Stimulated activated CD4-positive, alpha-beta T cell treated with anti-CD3 and anti-CD28 coated beads, Interleukin-2, amount 100 ng/mL, for 48 hours (primary cell): ENCODE measurements around the gene PTGES.
"Not testable (repeated sequence)": the region's sequence is repeated elsewhere in the genome, so short reads cannot be mapped to it uniquely, and the experiment has no call there.

Experiments used
- DNase-seq, 2 donors: peaks; one replicate each; pipeline ENCODE4 v3.0.0-alpha.2; 2020

PTGES gene, protein sequence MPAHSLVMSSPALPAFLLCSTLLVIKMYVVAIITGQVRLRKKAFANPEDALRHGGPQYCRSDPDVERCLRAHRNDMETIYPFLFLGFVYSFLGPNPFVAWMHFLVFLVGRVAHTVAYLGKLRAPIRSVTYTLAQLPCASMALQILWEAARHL

DNA sequence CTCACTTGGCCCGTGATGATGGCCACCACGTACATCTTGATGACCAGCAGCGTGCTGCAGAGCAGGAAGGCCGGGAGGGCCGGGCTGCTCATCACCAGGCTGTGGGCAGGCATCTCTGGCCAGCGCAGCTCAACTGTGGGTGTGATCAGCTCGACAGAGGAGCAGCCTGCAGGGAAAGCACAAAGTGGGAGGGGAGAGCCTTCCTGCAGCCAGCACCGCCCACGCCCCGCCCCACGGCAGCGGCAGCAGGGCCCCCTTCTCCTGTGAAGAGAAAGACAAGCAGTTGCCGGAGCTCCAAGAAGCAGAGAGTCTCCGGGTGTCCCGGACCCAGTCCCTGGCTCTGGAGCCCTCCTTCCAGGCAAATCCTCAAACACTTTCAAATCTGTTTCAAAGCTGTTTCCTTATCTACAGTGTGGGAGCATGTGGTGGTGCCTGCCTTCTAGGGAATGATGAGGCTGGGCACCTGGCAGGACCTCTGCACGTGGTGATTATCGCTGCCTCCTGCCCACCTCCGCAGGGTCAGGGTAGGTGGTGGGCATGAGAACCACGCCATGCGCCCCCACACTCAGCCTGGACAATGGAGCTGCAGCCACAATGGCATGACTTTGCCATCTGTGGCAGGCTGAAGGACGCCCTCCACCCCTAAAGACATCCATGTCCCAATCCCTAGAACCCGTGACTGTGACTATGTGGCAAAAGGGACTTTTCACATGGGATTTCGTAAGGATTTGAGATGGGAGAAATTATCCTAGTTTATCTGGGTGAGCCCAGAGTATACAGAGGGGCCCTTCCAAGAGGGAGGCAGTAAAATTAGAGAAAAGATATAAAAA, at the start of gene PTGES:
Gene PTGES (minus strand): TSS at position 143 of the 830 bp plus-strand sequence. CDS start 30 bp downstream, at position 113.
- DNase-seq = peak; percentile 28 to 39

DNA sequence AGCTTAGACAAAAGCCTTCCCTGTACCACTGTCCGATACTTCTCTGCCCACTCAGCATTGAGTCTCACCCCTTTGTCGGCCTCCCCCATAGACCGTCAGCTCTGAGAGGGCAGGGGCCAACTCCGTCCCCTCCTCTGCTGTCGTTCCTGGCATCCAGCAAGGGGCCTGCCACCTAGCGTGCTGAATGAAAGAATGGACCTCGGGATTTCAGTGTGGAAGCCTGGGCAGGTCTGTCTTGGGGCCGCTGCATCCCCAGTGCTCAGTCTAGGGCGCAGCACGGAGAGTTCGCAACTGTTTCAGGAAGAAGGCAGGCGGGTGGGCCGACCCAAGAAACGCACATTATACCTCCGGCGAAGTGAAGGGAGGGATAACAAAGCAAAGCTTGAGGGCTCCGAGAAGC, 48.7 kb upstream of the PTGES start:
- no peak for DNase-seq

GRCh38 chr9:129798973-129799372, 46.1 kb upstream of the PTGES start:
- DNase-seq = no peak

- not testable (repeated sequence) for DNase-seq
These were observed 43.2 kb upstream of the PTGES start for GRCh38 chr9:129796029-129796428.

- DNase-seq = no peak
These were observed 41.7 kb upstream of the PTGES start for GRCh38 chr9:129794549-129794948.

- DNase-seq = no peak
These were observed 33.6 kb upstream of the PTGES start for GRCh38 chr9:129786481-129786880.

- no peak for DNase-seq
These were observed 33.0 kb upstream of the PTGES start for GRCh38 chr9:129785866-129786265.

DNA sequence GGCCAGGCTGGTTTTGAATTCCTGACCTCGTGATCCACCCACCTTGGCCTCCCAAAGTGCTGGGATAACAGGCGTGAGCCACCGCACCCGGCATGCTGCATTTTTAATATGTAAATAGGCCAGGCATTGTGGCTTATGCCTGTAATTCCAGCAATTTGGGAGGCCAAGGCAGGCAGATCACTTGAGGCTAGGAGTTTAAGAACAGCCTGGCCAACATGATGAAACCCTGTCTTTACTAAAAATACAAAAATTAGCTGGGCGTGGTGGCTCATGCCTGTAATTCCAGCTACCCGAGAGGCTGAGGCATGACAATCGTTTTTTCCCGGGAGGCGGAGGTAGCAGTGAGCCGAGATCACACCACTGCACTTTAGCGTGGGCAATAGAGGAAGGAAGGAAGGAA, 32.1 kb upstream of the PTGES start:
- DNase-seq = not testable (repeated sequence)

GRCh38 chr9:129783516-129784361, 30.9 kb upstream of the PTGES start:
- DNase-seq = peak; percentile 72 to 80

DNA sequence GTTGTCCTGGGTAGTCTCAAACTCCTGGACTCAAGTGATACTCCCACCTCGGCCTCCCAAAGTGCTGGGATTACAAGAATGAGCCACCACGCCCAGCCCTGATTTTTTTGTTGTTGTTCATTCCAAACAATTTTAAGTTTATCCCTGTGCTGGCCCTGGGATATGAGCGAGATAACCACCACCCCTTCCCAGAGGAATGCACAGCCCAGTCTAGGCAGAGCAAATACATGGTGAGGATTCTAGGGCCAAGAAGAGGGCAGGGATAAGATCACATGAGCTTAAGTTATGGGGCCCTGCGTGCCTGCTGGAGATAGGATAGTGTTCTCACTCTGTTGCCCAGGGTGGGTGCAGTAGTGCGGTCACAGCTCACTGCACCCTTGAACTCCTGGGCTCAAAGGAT, 29.1 kb upstream of the PTGES start:
- no peak for DNase-seq

- no peak for DNase-seq
These were observed 28.3 kb upstream of the PTGES start for GRCh38 chr9:129781131-129781530.

- no peak for DNase-seq
These were observed 26.8 kb upstream of the PTGES start for GRCh38 chr9:129779560-129780190.

DNA sequence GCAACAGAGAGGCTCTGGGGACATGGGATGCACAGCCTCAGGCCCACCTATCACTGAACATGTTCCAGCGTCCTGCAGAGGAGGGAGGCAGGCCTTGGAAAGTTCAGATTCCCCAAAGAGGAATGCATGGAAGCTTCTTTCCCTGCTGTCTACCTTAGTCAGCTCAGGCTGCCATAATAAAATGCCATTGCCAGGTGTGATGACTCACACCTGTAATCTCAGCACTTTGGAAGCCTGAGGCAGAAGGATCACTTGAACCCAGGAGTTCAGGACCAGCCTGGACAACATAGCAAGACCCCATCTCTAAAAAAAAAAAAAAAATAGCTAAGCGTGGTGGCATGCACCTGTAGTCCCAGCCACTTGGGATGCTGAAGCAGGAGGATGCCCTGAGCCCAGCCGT, 25.6 kb upstream of the PTGES start:
- DNase-seq = no peak

GRCh38 chr9:129777769-129778130, 24.9 kb upstream of the PTGES start:
- DNase-seq = no peak

DNA sequence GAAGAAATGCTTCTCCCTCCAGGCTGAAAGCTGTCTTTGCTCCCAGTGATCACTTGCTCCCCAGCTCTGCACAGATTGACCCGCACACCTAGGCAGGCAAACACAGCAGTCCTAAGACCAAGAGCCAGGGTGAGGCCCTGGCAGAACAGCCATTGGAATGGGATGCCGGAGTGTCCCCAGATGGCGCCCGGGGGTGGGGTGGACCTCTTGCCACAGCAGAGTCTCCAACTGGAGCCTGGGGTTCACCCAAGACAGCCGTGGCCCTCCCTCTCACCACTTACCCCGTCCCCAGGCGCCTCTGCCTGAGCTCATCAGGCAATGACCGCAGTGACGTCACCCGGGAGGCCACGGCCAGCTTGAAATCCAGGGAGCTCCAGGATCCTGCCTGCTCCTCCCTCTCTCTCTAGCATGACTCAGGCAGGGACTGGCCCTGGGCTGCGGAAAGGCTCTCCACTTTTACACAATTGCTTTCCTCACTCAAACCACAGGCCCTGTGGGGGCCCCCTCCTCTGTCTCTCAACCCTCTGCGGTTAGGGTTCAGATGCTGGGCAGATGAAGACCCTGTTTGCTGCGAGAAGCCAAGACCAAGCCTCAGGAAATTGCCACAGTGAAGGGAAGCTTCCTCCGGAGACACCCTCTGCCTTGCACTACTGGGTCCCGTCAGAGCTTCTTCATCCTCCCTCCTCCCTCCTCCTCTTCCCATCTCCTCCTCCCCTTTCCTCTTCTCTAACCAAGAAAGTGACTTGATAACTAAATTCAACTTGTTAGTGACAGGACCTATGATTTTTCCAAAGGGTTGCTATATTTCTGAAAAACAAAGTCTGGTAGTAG, 24.3 kb upstream of the PTGES start:
- peak; percentile 41 to 56 for DNase-seq

GRCh38 chr9:129776566-129776937, 23.7 kb upstream of the PTGES start:
- no peak for DNase-seq

DNA sequence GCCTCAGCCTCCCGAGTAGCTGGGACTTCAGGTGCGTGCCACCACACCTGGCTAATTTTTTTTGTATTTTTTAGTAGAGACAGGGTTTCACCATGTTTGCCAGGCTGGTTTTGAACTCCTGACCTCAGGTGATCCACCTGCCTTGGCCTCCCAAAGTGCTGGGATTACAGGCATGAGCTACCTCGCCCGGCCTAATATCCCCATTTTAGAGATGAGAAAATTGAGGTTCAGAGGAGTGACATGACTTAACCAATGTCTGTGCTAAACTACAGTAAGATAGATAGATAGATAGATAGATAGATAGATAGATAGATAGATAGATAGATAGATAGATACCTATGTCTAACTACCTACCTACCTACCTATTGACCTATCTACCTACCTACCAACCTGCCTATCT, 23.3 kb upstream of the PTGES start:
- not testable (repeated sequence) for DNase-seq

DNA sequence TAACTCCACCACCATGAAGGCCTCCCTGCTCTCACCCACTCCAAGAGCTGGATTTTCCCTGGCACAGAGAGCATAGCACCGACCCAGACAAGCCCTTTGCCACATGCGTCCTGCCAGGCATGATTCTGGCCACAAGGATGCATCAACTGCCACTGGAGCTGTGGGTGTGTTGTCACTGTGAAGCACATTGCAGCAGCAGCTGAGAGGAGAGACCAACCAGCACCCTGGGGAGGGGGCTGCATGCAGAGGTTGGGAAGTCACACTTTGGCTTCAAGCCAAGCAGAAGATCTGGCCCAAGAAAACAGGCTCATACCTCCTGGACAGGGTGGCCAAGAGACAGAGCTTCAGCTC, 22.6 kb upstream of the PTGES start:
- DNase-seq = no peak

DNA sequence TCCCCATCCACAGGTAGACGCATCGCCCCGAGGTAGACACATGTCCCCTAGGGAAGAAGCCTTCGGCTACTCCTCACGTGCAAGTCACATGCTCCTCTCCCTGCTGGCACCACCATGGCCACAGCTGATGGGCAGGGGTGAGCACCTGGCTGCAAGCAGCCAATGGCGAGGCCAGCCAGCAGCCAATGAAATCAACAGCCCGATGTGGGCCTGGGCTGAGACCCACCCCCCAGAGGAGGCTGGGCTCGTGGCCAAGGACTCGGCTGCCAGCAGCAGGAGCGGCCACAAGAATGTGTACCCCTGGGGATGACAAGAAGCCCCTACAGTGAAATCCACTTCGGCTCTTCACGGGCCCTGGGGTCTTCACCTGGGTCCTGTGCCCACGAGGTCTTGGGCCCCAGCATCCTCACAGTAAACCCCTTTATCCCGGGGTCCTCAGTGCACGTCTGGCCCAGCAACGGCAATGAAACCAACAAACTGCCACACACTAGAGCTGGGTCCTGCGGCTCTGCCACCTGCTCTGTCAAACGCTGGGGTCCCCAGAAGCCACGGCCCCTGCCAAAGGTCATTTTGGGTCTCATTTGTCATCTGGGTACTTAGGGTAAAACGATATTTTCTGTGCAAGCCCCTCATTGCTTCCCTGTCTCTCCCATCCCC, 22.1 kb upstream of the PTGES start:
- DNase-seq = no peak

DNA sequence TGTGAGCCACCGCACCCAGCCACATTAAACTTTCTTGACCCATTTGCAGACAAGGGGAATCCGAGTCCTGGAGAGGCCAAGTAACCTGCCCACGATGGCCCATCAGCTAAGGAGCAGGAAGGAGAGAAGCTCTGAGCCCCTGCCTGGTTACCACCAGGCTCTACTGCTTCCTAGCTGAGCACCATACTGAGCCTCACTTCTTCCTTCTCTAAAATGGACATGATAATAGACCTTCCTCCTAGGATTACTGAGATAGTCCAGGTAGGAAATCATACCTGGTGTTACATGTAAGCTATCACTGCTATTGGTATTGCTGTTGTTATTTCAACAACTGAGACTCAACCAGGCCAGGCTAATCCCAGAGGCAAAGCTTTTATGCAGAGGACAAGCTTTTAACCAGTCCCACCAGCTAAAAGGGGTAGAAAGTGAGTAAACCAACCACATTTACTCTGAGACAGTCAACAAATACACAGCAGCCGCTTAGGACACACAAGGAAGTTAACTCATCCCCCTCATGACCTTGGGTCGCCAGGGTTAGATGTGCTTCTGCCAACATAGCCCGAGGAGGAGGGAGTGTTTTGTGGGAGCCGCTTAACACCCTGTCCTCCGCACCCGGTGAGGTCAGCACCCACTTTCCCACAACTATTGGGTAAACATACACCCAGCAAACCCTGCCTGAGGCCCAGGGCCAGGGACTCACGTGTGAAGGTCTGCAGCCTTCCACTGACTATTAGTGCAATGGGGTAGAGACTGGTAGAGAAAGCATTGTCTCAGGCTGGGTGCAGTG, 20.6 kb upstream of the PTGES start:
- no peak for DNase-seq

DNA sequence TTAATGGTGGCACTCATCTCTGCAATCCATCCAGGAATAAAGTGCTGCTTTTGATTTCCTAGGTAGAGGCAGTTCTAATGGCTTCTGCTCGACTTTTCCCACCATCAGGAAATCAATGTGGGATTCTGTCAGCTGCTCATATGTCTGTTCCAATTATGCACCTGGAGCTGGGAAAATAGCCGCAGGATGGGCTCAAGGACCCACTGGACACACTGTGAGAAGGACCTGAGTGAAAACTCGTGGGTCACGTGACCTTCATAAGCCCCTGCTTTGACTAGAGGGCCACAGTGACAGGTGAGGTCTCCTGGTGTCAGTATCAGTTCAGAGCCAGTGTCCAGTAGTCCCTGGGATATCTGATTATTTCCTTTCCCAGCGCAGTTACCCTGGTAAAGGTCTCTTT, 17.9 kb upstream of the PTGES start:
- no peak for DNase-seq
